ENCODE measurements around the gene PKD2. TPM values are rescaled to one million over a fixed set of nuclear protein-coding genes. Genes with fewer than 3 reads are reported as not detected.

PKD2 gene
- total RNA-seq, 2 experiments from 2014 or later = 3.8 to 4.5 TPM

DNA sequence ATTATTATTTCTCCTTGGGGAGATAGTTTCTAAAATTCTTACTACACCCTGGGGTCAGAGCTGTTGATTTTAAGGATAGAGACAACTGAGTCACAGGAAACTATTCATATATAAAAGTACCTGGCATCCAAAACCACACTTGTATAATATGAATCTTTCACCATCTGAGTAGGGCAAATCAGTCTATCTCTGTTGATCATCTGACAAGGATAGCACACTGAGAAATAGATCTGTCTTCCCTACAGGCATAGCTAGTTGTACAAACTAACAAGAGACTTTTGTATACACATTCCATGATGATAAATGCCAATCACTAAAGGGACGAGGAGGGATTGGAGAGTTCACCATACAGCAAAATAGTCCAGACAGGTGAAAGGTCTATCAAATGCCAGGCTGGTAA, 30.0 kb downstream of the PKD2 start:
- Histone ChIP-seq H3K4me3 (ENCODE audit: low read depth, low read length, poor library complexity, severe bottlenecking) (no peak overlapping the region), H3K4me1 (ENCODE audit: insufficient read depth, low read length, poor library complexity, severe bottlenecking) (no peaks in the 10 kb centered on the region), H3K9me3 (ENCODE audit: low read length) (no peaks in the 10 kb centered on the region), H3K79me2 (ENCODE audit: insufficient read depth, low read depth, low read length) (no peaks in the 10 kb centered on the region), H4K20me1 (ENCODE audit: insufficient read depth, low read length) (no peaks in the 10 kb centered on the region), H3K9me2 (ENCODE audit: insufficient read depth, low read length) (no peaks in the 10 kb centered on the region), H2AFZ (ENCODE audit: low read length) (no peak overlapping the region), H3K27ac (ENCODE audit: low read depth, low read length, poor library complexity, severe bottlenecking) (no peak overlapping the region), H3K36me3 (ENCODE audit: insufficient read depth, low read length) (peaks cover 6% of the 10 kb centered on the region; the same call in 1 of the 2 replicates), H3K4me2 (ENCODE audit: low read length) (no peak overlapping the region)
- POLR2A ChIA-PET = no interaction called here
- no peak for TF ChIP-seq EZH2phosphoT487 (IDR thresholded peaks at IDR 0.05; ENCODE audit: borderline replicate concordance, low read depth, low read length)
- TF ChIP-seq, protein P1, sequence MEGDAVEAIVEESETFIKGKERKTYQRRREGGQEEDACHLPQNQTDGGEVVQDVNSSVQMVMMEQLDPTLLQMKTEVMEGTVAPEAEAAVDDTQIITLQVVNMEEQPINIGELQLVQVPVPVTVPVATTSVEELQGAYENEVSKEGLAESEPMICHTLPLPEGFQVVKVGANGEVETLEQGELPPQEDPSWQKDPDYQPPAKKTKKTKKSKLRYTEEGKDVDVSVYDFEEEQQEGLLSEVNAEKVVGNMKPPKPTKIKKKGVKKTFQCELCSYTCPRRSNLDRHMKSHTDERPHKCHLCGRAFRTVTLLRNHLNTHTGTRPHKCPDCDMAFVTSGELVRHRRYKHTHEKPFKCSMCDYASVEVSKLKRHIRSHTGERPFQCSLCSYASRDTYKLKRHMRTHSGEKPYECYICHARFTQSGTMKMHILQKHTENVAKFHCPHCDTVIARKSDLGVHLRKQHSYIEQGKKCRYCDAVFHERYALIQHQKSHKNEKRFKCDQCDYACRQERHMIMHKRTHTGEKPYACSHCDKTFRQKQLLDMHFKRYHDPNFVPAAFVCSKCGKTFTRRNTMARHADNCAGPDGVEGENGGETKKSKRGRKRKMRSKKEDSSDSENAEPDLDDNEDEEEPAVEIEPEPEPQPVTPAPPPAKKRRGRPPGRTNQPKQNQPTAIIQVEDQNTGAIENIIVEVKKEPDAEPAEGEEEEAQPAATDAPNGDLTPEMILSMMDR (conservative IDR thresholded peaks at IDR 0.05; ENCODE audit: low read length) = no peak
- DNase-seq (ENCODE audit: low spot score) = no peak
- CTCF ChIA-PET (ENCODE audit: unreplicated experiment) = no interaction called here
- intact Hi-C loops (cut with micrococcal nuclease; ENCODE audit: unreplicated experiment) = no loop called here
- no TSS peak for BruUV-seq (replicated peaks)

DNA sequence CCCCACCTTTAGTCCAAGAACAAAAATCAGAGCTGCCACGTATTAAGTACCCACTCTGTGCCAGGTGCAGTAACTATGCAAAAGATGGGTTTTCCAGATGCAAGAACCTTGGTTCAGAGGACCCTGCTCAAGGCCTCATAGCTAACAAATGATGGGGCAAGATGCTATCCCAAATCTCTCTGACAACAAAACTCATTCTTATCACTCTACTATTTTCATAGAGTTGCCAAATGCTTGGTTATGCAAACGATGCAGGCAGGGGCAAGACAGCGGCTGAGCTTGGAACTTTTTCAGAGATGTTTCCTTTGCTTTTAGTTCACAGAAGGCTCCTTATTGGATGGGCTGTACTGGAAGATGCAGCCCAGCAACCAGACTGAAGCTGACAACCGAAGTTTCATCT, 30.5 kb downstream of the PKD2 start:
- Histone ChIP-seq H4K20me1 (ENCODE audit: insufficient read depth, low read length) (no peaks in the 10 kb centered on the region), H3K9me2 (ENCODE audit: insufficient read depth, low read length) (no peaks in the 10 kb centered on the region), H3K27ac (ENCODE audit: low read depth, low read length, poor library complexity, severe bottlenecking) (no peak overlapping the region), H3K9me3 (ENCODE audit: low read length) (no peaks in the 10 kb centered on the region), H3K4me2 (ENCODE audit: low read length) (no peak overlapping the region), H3K4me3 (ENCODE audit: low read depth, low read length, poor library complexity, severe bottlenecking) (no peak overlapping the region), H2AFZ (ENCODE audit: low read length) (no peak overlapping the region), H3K36me3 (ENCODE audit: insufficient read depth, low read length) (peaks cover 6% of the 10 kb centered on the region; the same call in 1 of the 2 replicates), H3K79me2 (ENCODE audit: insufficient read depth, low read depth, low read length) (no peaks in the 10 kb centered on the region), H3K4me1 (ENCODE audit: insufficient read depth, low read length, poor library complexity, severe bottlenecking) (no peaks in the 10 kb centered on the region)
- TF ChIP-seq EZH2phosphoT487 (IDR thresholded peaks at IDR 0.05; ENCODE audit: borderline replicate concordance, low read depth, low read length) = no peak
- TF ChIP-seq, protein P1 (conservative IDR thresholded peaks at IDR 0.05; ENCODE audit: low read length) = no peak
- DNase-seq (ENCODE audit: low spot score) = no peak
- BruUV-seq (replicated peaks) = no TSS peak
- ChIA-PET CTCF (ENCODE audit: unreplicated experiment) (no interaction called here), POLR2A (no interaction called here)
- intact Hi-C loops (cut with micrococcal nuclease; ENCODE audit: unreplicated experiment) = no loop called here

DNA sequence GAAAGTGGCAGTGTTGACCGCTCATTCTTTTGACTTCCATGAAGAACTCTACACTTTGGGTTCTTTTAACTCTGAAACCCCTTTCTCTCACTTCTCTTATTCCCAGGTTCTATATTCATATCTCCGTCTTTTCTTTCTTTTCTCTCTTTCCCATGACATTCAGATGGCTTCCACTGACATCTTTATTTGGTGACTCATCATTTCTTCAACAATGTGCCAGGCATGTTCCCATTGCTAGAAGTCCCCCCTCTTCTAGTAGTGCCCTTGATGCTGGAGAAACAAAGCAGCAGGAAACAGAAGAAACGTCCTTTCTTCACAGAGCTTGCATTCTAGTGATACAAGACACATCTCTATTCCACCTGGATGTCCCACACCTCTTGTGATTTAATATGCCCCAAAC, 33.3 kb downstream of the PKD2 start:
- Histone ChIP-seq H3K9me2 (ENCODE audit: insufficient read depth, low read length) (no peaks in the 10 kb centered on the region), H2AFZ (ENCODE audit: low read length) (no peak overlapping the region), H3K4me2 (ENCODE audit: low read length) (no peak overlapping the region), H4K20me1 (ENCODE audit: insufficient read depth, low read length) (no peaks in the 10 kb centered on the region), H3K36me3 (ENCODE audit: insufficient read depth, low read length) (peaks cover 6% of the 10 kb centered on the region; the same call in 1 of the 2 replicates), H3K4me1 (ENCODE audit: insufficient read depth, low read length, poor library complexity, severe bottlenecking) (no peaks in the 10 kb centered on the region), H3K79me2 (ENCODE audit: insufficient read depth, low read depth, low read length) (no peaks in the 10 kb centered on the region), H3K4me3 (ENCODE audit: low read depth, low read length, poor library complexity, severe bottlenecking) (no peak overlapping the region), H3K27ac (ENCODE audit: low read depth, low read length, poor library complexity, severe bottlenecking) (no peak overlapping the region), H3K9me3 (ENCODE audit: low read length) (no peaks in the 10 kb centered on the region)
- BruUV-seq (replicated peaks) = no TSS peak
- POLR2A ChIA-PET = no interaction called here
- CTCF ChIA-PET (ENCODE audit: unreplicated experiment) = no interaction called here
- intact Hi-C loops (cut with micrococcal nuclease; ENCODE audit: unreplicated experiment) = no loop called here
- no peak for TF ChIP-seq EZH2phosphoT487 (IDR thresholded peaks at IDR 0.05; ENCODE audit: borderline replicate concordance, low read depth, low read length)
- TF ChIP-seq, protein P1 (conservative IDR thresholded peaks at IDR 0.05; ENCODE audit: low read length) = no peak
- no peak for DNase-seq (ENCODE audit: low spot score)

Data from OCI-LY7 (cell line).